ENCODE data around the gene SH3BP2.

SH3BP2 gene

DNA sequence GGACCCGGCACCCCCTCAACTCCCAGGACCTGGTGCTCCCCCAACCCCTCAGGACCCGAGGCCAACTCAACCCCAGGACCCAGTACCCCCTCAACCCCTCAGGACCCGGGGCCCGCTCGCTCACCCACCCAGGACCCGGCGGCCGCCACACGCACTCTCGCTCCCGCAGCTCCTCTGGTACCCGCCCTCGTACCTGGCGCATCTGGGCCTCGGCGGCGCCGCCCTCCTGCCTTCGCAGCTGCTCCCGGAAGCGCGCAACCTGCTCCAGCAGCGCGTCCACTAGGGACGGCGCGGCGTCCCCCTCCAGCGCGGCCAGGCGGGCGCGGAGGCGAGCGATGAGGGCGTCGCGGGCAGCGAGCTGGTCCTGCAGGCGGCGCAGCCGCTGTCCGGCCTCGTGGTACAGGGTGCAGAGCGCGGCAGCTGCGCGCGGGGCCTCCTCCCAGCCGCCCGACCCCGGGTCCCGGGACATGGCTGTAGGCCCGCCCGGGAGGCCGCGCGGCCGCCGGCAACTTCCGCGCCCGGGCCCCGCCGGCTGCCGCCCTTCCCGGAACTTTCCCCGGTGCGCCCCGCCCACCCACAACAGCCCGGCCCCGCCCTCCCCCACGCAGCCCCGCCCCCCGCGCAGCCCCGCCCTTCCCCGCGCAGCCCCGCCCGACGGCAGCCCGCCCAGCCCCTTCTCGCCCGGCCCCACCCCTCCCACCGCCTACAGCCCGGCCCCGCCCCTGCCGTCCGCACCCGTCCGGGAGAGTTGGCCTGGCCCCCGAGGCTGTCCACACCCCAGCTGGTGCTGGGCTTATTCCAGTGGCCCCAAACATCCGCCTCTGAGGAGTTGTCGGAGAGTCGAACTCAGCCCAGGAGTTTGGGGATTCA, 36.8 kb upstream of the SH3BP2 start, which contains the start of gene TNIP2:
TSS of gene TNIP2 (minus strand) at position 516 of the 870 bp plus-strand sequence. CDS start at position 469, 47 bp downstream.
- Histone ChIP-seq H4K20me1 (ENCODE audit: insufficient read depth, low read length, poor library complexity, severe bottlenecking) (peaks cover 14% of the 10 kb centered on the region), H3K9ac (ENCODE audit: low read depth, low read length, poor library complexity, severe bottlenecking) (peak within 1 kb of the TSS; percentile 90), H3K79me2 (ENCODE audit: insufficient read depth, low read length) (peaks cover 38% of the 10 kb centered on the region), H3K9me3 (ENCODE audit: insufficient read depth, low read depth, low read length) (no peaks in the 10 kb centered on the region), H3K4me2 (ENCODE audit: low read depth, low read length, poor library complexity, severe bottlenecking) (peak within 1 kb of the TSS; percentile 92), H3F3A (ENCODE audit: low read depth) (no peaks in the 10 kb centered on the region), H3K4me3 (ENCODE audit: low read length, poor library complexity, severe bottlenecking) (peak within 1 kb of the TSS; percentile 90), H2AFZ (ENCODE audit: low read length) (peak within 1 kb of the TSS; percentile 87), H3K9me2 (replicated peaks; ENCODE audit: low read depth, low read length) (no peaks in the 10 kb centered on the region), H3K4me1 (ENCODE audit: insufficient read depth, low read length, poor library complexity, severe bottlenecking) (peaks cover 17% of the 10 kb centered on the region), H3K27me3 (ENCODE audit: insufficient read depth, low read length, poor library complexity, severe bottlenecking) (no peaks in the 10 kb centered on the region), H3K36me3 (ENCODE audit: insufficient read depth, low read length) (no peaks in the 10 kb centered on the region)
- TF ChIP-seq, protein P1, sequence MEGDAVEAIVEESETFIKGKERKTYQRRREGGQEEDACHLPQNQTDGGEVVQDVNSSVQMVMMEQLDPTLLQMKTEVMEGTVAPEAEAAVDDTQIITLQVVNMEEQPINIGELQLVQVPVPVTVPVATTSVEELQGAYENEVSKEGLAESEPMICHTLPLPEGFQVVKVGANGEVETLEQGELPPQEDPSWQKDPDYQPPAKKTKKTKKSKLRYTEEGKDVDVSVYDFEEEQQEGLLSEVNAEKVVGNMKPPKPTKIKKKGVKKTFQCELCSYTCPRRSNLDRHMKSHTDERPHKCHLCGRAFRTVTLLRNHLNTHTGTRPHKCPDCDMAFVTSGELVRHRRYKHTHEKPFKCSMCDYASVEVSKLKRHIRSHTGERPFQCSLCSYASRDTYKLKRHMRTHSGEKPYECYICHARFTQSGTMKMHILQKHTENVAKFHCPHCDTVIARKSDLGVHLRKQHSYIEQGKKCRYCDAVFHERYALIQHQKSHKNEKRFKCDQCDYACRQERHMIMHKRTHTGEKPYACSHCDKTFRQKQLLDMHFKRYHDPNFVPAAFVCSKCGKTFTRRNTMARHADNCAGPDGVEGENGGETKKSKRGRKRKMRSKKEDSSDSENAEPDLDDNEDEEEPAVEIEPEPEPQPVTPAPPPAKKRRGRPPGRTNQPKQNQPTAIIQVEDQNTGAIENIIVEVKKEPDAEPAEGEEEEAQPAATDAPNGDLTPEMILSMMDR (conservative IDR thresholded peaks at IDR 0.05; ENCODE audit: low read length), result no peak
- TF ChIP-seq EZH2phosphoT487 (IDR thresholded peaks at IDR 0.05; ENCODE audit: borderline replicate concordance), result no peak

DNA sequence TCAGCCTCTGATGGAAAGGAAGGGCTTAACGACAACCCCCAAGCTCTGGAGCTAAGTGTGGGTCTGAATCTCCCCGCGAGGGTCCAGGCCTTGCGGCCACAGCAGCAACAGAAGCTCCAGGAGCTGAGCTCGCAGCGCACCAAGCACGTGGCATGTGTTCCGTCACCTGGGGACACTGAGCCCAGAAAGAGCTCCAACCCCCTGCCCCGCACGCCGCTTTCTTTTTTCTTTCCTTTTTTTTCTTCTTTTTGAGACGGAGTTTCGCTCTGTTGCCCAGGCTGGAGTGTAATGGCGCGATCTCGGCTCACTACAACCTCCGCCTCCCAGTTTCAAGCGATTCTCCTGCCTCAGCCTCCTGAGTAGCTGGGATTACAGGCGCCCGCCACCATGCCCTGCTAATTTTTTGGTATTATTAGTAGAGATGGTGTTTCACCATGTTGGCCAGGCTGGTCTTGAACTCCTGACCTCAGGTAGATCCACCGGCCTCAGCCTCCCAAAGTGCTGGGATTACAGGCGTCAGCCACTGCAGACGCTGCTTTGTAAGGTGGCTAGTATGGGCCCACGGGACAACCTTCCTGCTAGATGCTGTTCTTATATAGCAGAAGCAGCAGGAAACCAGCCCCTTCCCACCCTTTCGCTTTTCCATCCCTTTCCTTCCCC, 36.1 kb upstream of the SH3BP2 start:
- TF ChIP-seq, protein P1 (conservative IDR thresholded peaks at IDR 0.05; ENCODE audit: low read length), result no peak
- no peak for TF ChIP-seq EZH2phosphoT487 (IDR thresholded peaks at IDR 0.05; ENCODE audit: borderline replicate concordance)
- no peaks in the 10 kb centered on the region for H3K9me2 ChIP-seq (replicated peaks; ENCODE audit: low read depth, low read length)
- no peaks in the 10 kb centered on the region for H3K27me3 ChIP-seq (ENCODE audit: insufficient read depth, low read length, poor library complexity, severe bottlenecking)
- H3F3A ChIP-seq (ENCODE audit: low read depth), result no peaks in the 10 kb centered on the region
- peaks cover 17% of the 10 kb centered on the region for H3K4me1 ChIP-seq (ENCODE audit: insufficient read depth, low read length, poor library complexity, severe bottlenecking)
- peak overlapping the region; percentile 77 for H2AFZ ChIP-seq (ENCODE audit: low read length)
- peak overlapping the region; percentile 69 for H3K4me3 ChIP-seq (ENCODE audit: low read length, poor library complexity, severe bottlenecking)
- H3K36me3 ChIP-seq (ENCODE audit: insufficient read depth, low read length), result no peaks in the 10 kb centered on the region
- H3K4me2 ChIP-seq (ENCODE audit: low read depth, low read length, poor library complexity, severe bottlenecking), result peak overlapping the region; percentile 81
- no peaks in the 10 kb centered on the region for H3K9me3 ChIP-seq (ENCODE audit: insufficient read depth, low read depth, low read length)
- H4K20me1 ChIP-seq (ENCODE audit: insufficient read depth, low read length, poor library complexity, severe bottlenecking), result peaks cover 14% of the 10 kb centered on the region
- H3K79me2 ChIP-seq (ENCODE audit: insufficient read depth, low read length), result peaks cover 34% of the 10 kb centered on the region
- peak overlapping the region; percentile 34 for H3K9ac ChIP-seq (ENCODE audit: low read depth, low read length, poor library complexity, severe bottlenecking)

DNA sequence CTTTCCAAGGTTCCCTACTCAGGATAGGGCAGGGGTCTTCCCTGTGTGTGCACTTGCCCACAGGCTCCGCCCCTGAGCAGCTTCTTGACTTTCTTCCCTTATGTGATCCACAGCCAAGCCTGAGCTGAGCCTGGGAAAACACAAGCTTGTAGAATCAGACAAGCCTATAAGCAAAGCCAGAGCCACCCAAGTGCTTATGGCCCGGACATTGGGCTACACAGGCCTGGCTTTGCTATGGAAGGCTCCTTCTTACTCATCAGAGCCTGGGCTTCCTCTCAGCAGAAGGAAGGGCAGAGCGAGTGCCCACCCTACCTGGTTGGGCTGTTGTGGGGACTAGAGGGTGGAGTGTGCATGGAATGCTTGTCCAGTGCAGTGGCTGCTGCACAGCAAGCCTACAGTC, 35.5 kb upstream of the SH3BP2 start:
- H3K9me3 ChIP-seq (ENCODE audit: insufficient read depth, low read depth, low read length), result no peaks in the 10 kb centered on the region
- peaks cover 28% of the 10 kb centered on the region for H3K79me2 ChIP-seq (ENCODE audit: insufficient read depth, low read length)
- no peaks in the 10 kb centered on the region for H3K36me3 ChIP-seq (ENCODE audit: insufficient read depth, low read length)
- no peak overlapping the region for H3K9ac ChIP-seq (ENCODE audit: low read depth, low read length, poor library complexity, severe bottlenecking)
- H2AFZ ChIP-seq (ENCODE audit: low read length), result no peak overlapping the region
- no peak for TF ChIP-seq EZH2phosphoT487 (IDR thresholded peaks at IDR 0.05; ENCODE audit: borderline replicate concordance)
- TF ChIP-seq, protein P1 (conservative IDR thresholded peaks at IDR 0.05; ENCODE audit: low read length), result no peak
- peaks cover 15% of the 10 kb centered on the region for H3K4me1 ChIP-seq (ENCODE audit: insufficient read depth, low read length, poor library complexity, severe bottlenecking)
- peaks cover 14% of the 10 kb centered on the region for H4K20me1 ChIP-seq (ENCODE audit: insufficient read depth, low read length, poor library complexity, severe bottlenecking)
- no peaks in the 10 kb centered on the region for H3K27me3 ChIP-seq (ENCODE audit: insufficient read depth, low read length, poor library complexity, severe bottlenecking)
- H3K9me2 ChIP-seq (replicated peaks; ENCODE audit: low read depth, low read length), result no peaks in the 10 kb centered on the region
- no peaks in the 10 kb centered on the region for H3F3A ChIP-seq (ENCODE audit: low read depth)
- H3K4me3 ChIP-seq (ENCODE audit: low read length, poor library complexity, severe bottlenecking), result no peak overlapping the region
- H3K4me2 ChIP-seq (ENCODE audit: low read depth, low read length, poor library complexity, severe bottlenecking), result no peak overlapping the region
